K562 (cell line): ENCODE data around the gene VAC14. TPM values are rescaled to one million over a fixed set of nuclear protein-coding genes. Genes with fewer than 3 reads are reported as not detected.

Experiments used
- ATAC-seq: fragments of 200-7000 bp; cut with Tn5 transposase; 3 replicates; pipeline ENCODE4 v1.9.1; 2020; ENCODE audit warnings: moderate library complexity
- BruUV-seq: library from RNA; stranded (reverse); fragments of 400-500 nt; replicated peaks from 2 replicates; lab custom pipeline; 2021; lab: Mats Ljungman, UMichigan
- CTCF ChIA-PET: fragments of 300-600 bp; formaldehyde crosslinking; extraction: SDS; loops from one replicate; lab custom pipeline; 2021; ENCODE audit warnings: low intra/inter-chr PET ratio; lab: Yijun Ruan, JAX
- POLR2A ChIA-PET: fragments of 300-600, 350-650 bp; sonication (Branson Sonifier 250); formaldehyde crosslinking; extraction: SDS; loops from one replicate; lab custom pipeline; 2021; ENCODE audit warnings: antibody characterized with exemption, inconsistent platforms; lab: Yijun Ruan, JAX
- DNase-seq, 4 experiments: peaks; one replicate each; pipeline versions ENCODE4 v3.0.0 to v3.0.0-alpha.2; 2011 to 2018; ENCODE audit warnings: low spot score in 3 of 4, mixed read lengths in 3 of 4; ENCODE audit errors: extremely low read depth in 1 of 4
- FAIRE-seq: peaks from 2 replicates; lab custom pipeline; 2011; peaks lifted over from hg19 to GRCh38; lab: Jason Lieb, UNC
- H2AFZ ChIP-seq: 2 replicates; pipeline ENCODE4 v1.6.0; 2011; ENCODE audit warnings: low read depth, low read length, control low read depth, inconsistent platforms
- H3K27ac ChIP-seq: fragments of 200-600 bp; 3 replicates; pipeline ENCODE4 v1.8.0; 2011; ENCODE audit warnings: low read depth, mild to moderate bottlenecking, control low read depth, inconsistent platforms, low read length, moderate library complexity, mixed read lengths; ENCODE audit errors: extremely low read depth
- H3K27me3 ChIP-seq, 2 experiments: fragments of 300-600 bp in 1 of 2; 2 replicates in 1 of 2; 3 replicates in 1 of 2; pipeline versions ENCODE4 v1.6.0 to v1.8.0; 2011; ENCODE audit warnings: inconsistent platforms in 2 of 2, low read length in 2 of 2, mild to moderate bottlenecking in 1 of 2, mixed read lengths in 1 of 2, moderate library complexity in 1 of 2; ENCODE audit not compliant: control insufficient read depth in 2 of 2, insufficient read depth in 2 of 2
- H3K36me3 ChIP-seq: fragments of 300-600 bp; 3 replicates; pipeline ENCODE4 v1.8.0; 2011; ENCODE audit warnings: mild to moderate bottlenecking, low read length, inconsistent platforms; ENCODE audit not compliant: control insufficient read depth, insufficient read depth
- H3K4me1 ChIP-seq, 2 experiments: fragments of 200-600 bp in 1 of 2; replicated peaks in 1 of 2; 2 replicates in 1 of 2; 3 replicates in 1 of 2; pipeline versions ENCODE4 v1.5.1 to v1.8.0; 2011; ENCODE audit warnings: inconsistent platforms in 2 of 2, low read length in 2 of 2, mild to moderate bottlenecking in 1 of 2, mixed read lengths in 1 of 2, moderate library complexity in 1 of 2; ENCODE audit not compliant: control insufficient read depth in 2 of 2, insufficient read depth in 2 of 2
- H3K4me2 ChIP-seq: 2 replicates; pipeline ENCODE4 v1.6.1; 2011; ENCODE audit warnings: low read length, control low read depth, inconsistent platforms, mixed read lengths; ENCODE audit not compliant: insufficient read depth
- H3K4me3 ChIP-seq: fragments of 200-600 bp; sonication (generic), shearing (Covaris generic); 2 replicates; pipeline ENCODE4 v1.5.1; 2016; ENCODE audit warnings: control low read depth, inconsistent platforms
- H3K79me2 ChIP-seq: fragments of 200-600 bp; 3 replicates; pipeline ENCODE4 v1.8.0; 2011; ENCODE audit warnings: low read length, inconsistent platforms; ENCODE audit not compliant: control insufficient read depth, insufficient read depth
- H3K9ac ChIP-seq, 2 experiments: 2 replicates each; pipeline versions ENCODE4 v1.6.0 to v1.6.1; 2011; ENCODE audit warnings: low read depth in 2 of 2, low read length in 2 of 2, control low read depth in 1 of 2, inconsistent platforms in 1 of 2, mild to moderate bottlenecking in 1 of 2, mixed read lengths in 1 of 2; ENCODE audit not compliant: insufficient read depth in 1 of 2
- H3K9me1 ChIP-seq: one replicate; pipeline ENCODE4 v1.6.0; 2011; ENCODE audit warnings: inconsistent platforms, mild to moderate bottlenecking, low read length, moderate library complexity; ENCODE audit not compliant: control insufficient read depth, insufficient read depth
- H3K9me3 ChIP-seq: replicated peaks from 2 replicates; pipeline ENCODE4 v1.5.1; 2011; ENCODE audit warnings: low read depth, low read length, inconsistent platforms; ENCODE audit not compliant: control insufficient read depth, insufficient read depth
- H4K20me1 ChIP-seq: replicated peaks from 2 replicates; pipeline ENCODE4 v1.6.1; 2011; ENCODE audit warnings: low read length, inconsistent platforms, mixed read lengths; ENCODE audit not compliant: control insufficient read depth, insufficient read depth
- ELF4 ChIP-seq: fragments of 450-650 bp; formaldehyde crosslinking; IDR thresholded peaks from 2 replicates; pipeline ENCODE4 v1.4.0; 2022; ENCODE audit warnings: missing genetic modification characterization
- MCM3 ChIP-seq: fragments of 450-650 bp; IDR thresholded peaks from 2 replicates; pipeline ENCODE4 v1.6.1; 2016
- WGBS: fragments of 100-300 bp; shearing (Covaris generic); methylation state at CpG from one replicate; pipeline ENCODE4 v1.1.6; 2016; ENCODE audit warnings: low coverage, mixed read lengths; ENCODE audit not compliant: insufficient coverage; ENCODE audit errors: missing lambda C conversion rate; 5-methylcytosine and 5-hydroxymethylcytosine counted together
- in situ Hi-C: fragments of 300-500 bp; cut with MboI; formaldehyde crosslinking; loops from 4 replicates; pipeline ENCODE4 v1.15.0; 2018; ENCODE audit warnings: inconsistent platforms, mixed read lengths
- intact Hi-C: fragments of 100-400 bp; cut with micrococcal nuclease; formaldehyde crosslinking; loops from 2 replicates; pipeline ENCODE4 v1.14.2; 2022
- polyA plus RNA-seq, 8 experiments: library from polyadenylated mRNA; depleted of rRNA in 4 of 8; stranded (reverse) in 5 of 8; unstranded in 3 of 8; fragments of >200 nt; fragmentation: Nextera tagmentation in 2 of 8; fragmentation: Illumina TruSeq in 1 of 8; extraction: Ambion mirVana in 2 of 8; extraction: Trizol in 1 of 8; gene quantifications; 2 replicates each; pipeline versions ENCODE4 v1.2.1 to v1.2.3, GENCODE V29; 2011 to 2014; ENCODE audit warnings: inconsistent platforms in 1 of 8, missing spikeins in 1 of 8
- total RNA-seq, 7 experiments: library from RNA; depleted of rRNA in 6 of 7; stranded (reverse); fragments of >200 nt in 6 of 7; fragmentation: Illumina TruSeq in 2 of 7; extraction: Trizol in 2 of 7; gene quantifications; 2 replicates each; pipeline versions ENCODE4 v1.2.1 to v1.2.3, GENCODE V29; 2011 to 2021; ENCODE audit warnings: low replicate concordance in 1 of 7

Gene VAC14
- total and polyA plus RNA-seq, 9 of the 15 experiments (the other 6 are each of a cell fraction or from before 2014, with no cell fraction given), result 1.3 to 41.6 (median 26.6) TPM

GRCh38 chr16:70682239-70683145 is 118.5 kb downstream of the VAC14 start:
- Histone ChIP-seq H3K4me3 (no peak overlapping the region), H3K4me2 (no peak overlapping the region), H2AFZ (no peak overlapping the region), H3K4me1 (peaks cover 15 to 76% of the 10 kb centered on the region in 2 experiments), H3K9me1 (no peaks in the 10 kb centered on the region), H3K9ac (peak overlapping the region in 1 of 2 experiments; percentile 85; a peak in 2 of 4 replicates), H4K20me1 (peaks cover 12% of the 10 kb centered on the region; the same call in 1 of the 2 replicates), H3K9me3 (no peaks in the 10 kb centered on the region), H3K27me3 (no peaks in the 10 kb centered on the region), H3K27ac (no peak overlapping the region), H3K36me3 (peaks cover 62% of the 10 kb centered on the region; the same call in 2 of the 3 replicates), H3K79me2 (peaks cover 49% of the 10 kb centered on the region)
- ChIA-PET CTCF (no interaction called here), POLR2A (no interaction called here)
- TF ChIP-seq MCM3, result no peak
- no peak for TF ChIP-seq ELF4 (CRISPR knock-in tag)
- no TSS peak for BruUV-seq
- intact Hi-C loops, result no loop called here
- DNase-seq (no peak), FAIRE-seq (no peak), ATAC-seq (no peak)
- in situ Hi-C loops, result no loop called here
- WGBS, result 78% methylated on average over 11 of the region's 14 CpGs
